NOMO-1 treated with DMSO at 0.1 percent for 48 hours (cell line): ENCODE results near the gene SHB.

ENCODE experiments used
- DNase-seq: peaks from one replicate; lab custom pipeline; 2025; ENCODE audit not compliant: unreplicated experiment; lab: John Stamatoyannopoulos, UW

SHB gene

GRCh38 chr9:37955781-37956422 lies 113.1 kb downstream of the SHB start:
- no peak for DNase-seq

GRCh38 chr9:37954581-37954981 lies 114.4 kb downstream of the SHB start:
- no peak for DNase-seq

DNA sequence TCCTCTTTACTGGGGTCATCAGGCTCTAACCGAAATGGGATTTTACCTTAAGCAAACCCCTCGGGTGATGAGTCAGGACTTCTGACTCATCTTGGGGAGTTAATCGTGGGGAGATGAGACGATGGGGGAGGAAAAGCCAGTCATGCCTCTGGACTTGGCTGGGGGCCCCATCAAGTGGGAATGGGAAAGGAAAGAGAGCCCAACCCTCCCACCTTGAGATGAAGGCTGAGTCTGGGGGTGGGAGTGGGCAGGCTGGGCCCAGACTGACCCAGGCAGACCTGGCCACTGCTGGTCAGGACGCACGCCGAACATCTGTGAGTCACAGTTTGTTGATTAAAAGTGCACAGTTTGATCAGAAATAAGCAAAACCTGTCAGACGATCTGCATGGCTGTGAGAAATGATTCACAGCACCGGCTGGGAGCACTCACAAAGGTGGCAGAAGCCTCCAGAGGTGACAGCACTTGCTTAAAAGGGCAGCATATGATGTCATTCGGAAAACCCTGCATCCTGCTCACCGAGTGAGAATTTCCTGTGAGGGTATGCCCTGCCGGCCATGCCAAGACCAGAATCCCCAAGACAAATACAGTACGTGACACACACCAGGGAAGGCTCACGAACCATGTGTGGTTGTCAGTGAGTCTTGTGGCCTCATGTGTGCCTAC lies 115.1 kb downstream of the SHB start:
- DNase-seq: no peak

GRCh38 chr9:37953206-37953774 lies 115.7 kb downstream of the SHB start:
- DNase-seq: no peak

- no peak for DNase-seq
Observed at GRCh38 chr9:37952731-37953130, 116.3 kb downstream of the SHB start.

GRCh38 chr9:37951671-37952449 lies 117.2 kb downstream of the SHB start:
- DNase-seq: no peak

DNA sequence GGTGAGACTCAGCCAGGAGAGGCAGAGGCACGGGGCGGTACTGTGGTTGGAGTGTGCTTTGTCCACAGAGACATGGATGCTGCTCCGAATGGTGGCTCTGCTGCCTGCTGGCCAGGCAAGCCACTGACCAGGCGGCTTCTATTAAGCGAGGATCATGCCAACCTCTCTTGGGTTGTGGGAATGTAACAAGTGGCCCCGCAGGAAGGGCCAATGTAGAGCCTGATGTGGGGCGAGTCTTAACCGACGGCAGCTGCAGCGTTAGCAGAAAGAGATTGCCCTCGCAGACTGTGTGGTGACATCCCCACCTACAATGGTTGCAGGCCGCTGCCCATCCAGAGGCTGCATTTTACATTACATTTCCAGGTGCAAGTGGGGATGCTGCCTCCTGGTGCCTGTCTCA lies 118.5 kb downstream of the SHB start:
- DNase-seq: no peak

DNA sequence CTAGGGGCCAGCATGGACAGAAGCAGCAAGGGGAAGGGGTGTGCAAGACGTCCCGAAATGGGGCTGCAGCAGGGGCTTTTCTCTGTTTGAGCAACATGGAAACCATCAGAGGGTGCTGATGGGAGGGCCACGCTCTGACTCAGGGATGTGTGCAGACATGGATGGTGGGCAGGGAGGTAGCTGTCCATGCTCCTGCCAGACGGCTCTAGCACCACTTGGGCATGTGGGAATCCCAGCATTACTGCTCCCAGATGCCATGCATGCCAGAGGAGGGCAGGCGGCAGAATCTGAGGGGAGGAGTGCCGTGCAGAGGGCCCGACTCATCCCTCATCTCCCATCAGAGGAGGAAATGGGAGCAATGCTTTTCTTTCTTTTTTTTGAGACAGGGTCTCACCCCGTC lies 119.5 kb downstream of the SHB start:
- DNase-seq: no peak

DNA sequence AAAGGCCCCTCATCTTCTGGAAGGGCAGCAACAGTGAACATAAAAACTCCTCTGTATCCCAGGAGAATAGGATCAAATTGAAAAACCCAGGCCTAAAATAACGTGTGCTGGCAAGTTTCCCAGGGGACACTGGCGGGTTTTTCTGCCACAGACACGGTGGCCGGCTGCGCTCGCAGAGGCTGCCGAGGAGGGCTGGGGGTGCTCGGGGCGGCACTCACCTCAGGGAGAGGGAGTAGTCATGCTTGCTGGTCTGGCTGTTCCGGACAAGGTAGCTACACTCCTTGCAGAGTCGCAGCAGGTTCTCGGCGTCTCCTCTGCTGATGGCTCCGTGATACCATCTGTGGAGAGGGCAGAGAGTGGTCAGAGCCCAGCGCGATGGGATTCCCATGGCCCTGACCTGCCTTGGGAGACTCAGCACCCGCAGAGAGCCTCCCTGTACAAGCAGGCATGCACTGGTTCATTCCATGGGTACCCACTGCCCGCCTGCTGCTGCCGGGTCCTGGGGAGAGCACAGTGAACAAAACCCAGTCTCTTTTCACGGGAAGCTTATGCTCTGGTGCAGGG lies 120.5 kb downstream of the SHB start:
- DNase-seq: no peak

- no peak for DNase-seq
Observed at GRCh38 chr9:37947977-37948376, 121.0 kb downstream of the SHB start.

DNA sequence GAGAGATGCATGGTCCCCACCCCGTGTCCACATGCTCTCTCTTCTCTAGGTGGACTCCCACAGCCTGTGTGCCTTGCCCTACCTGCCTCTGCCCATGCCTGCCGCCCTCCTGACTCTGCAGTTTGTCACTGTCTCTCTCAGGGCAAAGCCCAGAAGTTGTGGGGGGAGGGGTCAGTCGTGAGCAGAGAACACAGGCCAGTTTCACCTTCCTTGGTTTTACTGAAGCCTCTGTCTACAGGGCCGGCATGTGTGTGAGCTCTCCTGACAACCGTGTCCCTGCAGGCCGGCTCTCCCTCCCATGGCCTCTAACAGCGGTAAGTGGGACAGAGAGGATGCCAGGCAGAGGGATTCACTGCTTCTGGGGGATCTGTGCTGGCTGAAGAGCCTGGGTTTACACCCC lies 121.6 kb downstream of the SHB start:
- DNase-seq: no peak

DNA sequence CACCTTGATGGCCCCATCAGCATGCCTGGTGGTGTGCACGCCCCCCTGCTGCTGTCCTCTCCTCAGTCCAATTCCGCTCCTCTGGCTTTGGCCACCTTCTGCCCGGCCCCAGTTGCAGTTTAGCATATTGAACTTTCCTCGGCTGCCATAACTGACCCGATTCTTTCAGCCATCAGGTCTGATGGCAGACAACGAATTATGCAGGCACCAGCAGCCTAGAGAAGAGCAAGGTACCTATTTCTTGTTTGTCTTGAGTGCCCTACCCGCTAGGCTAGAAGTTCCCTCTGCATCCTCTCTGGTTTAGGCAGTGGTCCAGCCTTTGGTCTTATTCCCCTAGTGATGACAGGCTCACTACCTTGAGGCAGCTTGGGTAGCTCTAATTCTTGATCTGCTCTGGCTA lies 122.1 kb downstream of the SHB start:
- no peak for DNase-seq

DNA sequence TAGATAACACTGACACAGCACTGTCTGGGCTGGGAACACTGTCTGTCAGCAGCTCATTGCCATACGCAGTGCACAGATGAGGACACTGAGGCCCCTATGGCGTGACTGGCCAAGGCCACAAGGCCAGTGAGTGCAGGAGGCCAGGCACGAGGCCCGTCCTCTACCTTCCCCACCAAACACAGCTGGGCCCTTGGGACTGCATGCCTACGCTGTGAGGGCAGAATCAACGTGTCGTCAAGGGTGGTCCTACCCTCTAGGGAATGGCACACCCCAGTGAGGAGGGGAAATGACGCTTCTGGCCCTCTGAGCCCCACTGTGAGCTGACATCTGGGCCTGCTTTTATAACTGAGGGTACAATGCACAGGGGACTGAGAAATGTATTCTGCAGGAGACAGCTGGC lies 123.0 kb downstream of the SHB start:
- DNase-seq: no peak

DNA sequence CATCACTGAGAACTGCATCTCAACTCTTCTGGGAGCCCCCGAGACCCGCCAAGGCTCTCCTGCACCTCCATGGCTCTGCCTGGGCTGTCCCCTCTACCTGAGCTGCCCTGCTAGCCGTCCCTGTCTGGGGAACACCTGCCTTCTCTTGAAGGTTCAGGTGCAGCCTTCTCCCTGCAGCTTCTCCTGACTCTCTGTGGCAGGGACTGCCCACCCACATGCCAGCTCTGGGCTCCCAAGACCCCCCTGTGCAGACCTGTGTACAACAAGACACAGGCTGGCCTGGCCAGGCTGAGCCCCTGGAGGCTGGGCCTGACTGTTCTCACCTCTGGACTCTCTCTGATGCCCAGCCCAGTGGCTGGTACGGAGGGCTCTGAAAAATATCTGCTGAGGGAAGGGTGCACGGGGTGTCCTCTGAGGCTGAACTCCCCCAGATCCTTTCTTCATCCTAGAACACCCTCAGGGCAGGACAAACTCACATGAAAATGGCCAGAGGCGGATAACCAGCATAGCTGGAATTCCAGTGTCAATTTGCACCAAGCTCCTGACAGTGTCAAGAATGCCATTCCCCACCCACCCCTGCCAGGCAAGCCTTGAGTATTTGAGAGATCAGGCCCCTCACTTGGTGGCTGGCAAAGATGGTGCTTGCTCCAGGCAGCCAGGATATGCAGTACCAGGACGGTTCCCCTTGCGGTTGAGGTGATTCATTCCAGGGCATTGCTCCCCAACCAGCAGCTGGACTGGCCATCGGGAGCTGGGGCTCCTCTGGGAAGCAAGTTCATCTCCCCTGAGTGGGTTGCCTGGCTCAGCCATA lies 124.2 kb downstream of the SHB start:
- no peak for DNase-seq

DNA sequence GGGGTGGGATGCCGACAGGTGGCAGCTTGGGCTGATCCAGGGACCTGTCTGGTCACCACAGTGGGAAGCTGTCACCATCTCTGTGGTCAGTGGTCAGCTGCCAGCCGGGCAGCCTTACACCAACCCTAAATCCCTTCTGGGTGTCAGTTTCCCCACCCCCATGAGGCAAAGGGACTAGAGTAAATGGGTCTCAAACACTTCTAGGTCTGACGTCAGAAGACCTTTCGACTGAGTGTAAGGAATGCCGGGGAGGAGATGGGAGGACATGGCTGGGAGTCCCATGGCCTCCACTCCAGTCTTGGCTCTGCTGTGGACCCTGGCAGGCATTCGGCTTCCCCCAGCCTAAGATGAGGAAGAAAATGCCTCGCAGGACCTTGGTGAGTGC lies 124.8 kb downstream of the SHB start:
- no peak for DNase-seq

DNA sequence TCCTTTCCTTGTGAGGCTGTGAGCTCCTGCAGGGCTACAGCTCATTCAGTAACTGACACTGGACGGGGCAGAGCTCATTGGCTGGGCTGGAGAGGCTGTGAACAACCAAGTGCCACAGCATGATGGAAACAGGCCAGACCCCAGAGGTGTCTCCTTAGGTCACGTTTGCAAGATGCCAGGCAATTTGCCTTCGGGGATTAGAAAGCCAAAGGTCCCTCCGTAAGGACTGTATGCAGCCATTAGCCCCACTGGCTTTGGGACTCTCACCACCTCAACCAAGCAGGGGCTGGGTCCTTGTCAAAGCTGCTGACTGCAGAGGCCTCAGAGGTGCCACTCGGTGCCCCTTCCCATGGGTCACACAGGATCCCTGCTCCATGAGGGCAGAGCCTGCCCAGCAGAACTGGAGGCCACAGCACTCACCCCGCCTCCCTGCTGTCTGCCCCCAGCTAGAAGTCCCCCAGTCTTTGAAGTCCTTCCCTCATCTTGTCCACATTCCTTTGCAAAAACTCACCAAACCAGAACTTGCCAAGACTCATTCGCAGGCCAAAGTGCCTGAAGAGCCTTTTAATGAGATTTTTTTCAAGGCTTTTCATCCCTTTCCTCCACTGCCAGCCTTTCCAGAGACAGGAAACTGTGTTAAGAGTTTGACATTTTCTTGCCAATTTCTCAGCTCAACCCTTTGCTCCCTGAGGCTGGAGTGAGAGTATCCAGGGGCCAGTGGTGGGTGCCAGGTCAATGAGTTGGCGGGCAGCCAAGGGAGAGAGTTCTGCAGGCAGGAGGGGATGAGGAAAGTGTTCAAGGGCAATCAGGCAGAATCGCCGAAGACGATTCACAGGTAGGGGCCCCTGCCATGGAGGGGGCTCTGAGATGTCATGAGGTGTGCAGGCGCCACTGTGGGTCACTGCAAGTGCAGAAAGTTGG lies 125.4 kb downstream of the SHB start:
- no peak for DNase-seq

- DNase-seq: no peak
Observed at GRCh38 chr9:37942621-37943344, 126.2 kb downstream of the SHB start.

- DNase-seq: no peak
Observed at GRCh38 chr9:37941253-37941652, 127.8 kb downstream of the SHB start.

DNA sequence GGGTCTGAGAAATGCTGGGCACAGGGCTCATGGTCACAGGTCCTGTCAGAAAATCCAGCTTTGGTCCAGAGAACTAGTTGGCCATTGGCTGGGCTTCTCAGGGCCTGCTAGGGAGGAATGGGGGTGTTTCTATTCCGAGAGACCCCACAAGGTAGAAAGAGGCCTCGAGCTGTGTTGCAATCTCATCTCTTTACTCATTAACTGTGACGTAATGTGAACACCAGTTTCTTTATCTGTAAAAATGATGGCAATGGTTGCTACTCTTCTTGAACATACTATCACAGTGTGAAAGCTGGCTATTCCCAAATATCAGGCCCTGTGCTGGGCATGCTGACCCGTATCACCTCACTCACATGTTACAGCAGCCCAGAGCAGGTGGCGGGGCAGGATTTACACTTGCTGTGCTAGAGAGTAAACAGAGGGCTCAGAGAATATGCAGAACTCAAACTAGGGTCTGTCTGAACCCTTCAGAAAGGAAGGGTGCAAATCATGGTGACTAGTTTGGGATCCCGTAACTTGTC lies 129.4 kb downstream of the SHB start:
- DNase-seq: no peak
